KMS-11 (cell line): ENCODE data around the gene ANKRD6.

Source experiments
- H2AFZ ChIP-seq: fragments of 200-600 bp; sonication (generic); 2 replicates; pipeline ENCODE4 v1.6.1; 2016; ENCODE audit warnings: antibody characterized with exemption, mixed run types, low read depth
- H3K27ac ChIP-seq: fragments of 200-600 bp; sonication (generic); 2 replicates; pipeline ENCODE4 v1.6.1; 2016; ENCODE audit warnings: mild to moderate bottlenecking, mixed run types
- H3K27me3 ChIP-seq: fragments of 200-600 bp; sonication (generic); 2 replicates; pipeline ENCODE4 v1.6.1; 2017; ENCODE audit warnings: mild to moderate bottlenecking, low read depth, mixed run types, moderate library complexity; ENCODE audit not compliant: insufficient read depth
- H3K36me3 ChIP-seq: fragments of 200-600 bp; sonication (generic); 2 replicates; pipeline ENCODE4 v1.6.1; 2017; ENCODE audit warnings: mild to moderate bottlenecking, mixed run types; ENCODE audit not compliant: insufficient read depth
- H3K4me1 ChIP-seq: fragments of 200-600 bp; sonication (generic); 2 replicates; pipeline ENCODE4 v1.6.1; 2016; ENCODE audit warnings: mild to moderate bottlenecking, low read depth, mixed run types; ENCODE audit not compliant: poor library complexity, severe bottlenecking
- H3K4me2 ChIP-seq: fragments of 200-600 bp; sonication (generic); 2 replicates; pipeline ENCODE4 v1.7.0; 2016; ENCODE audit warnings: mild to moderate bottlenecking, mixed run types
- H3K4me3 ChIP-seq: fragments of 200-600 bp; sonication (generic); IDR thresholded peaks from 2 replicates; pipeline ENCODE4 v1.6.1; 2017; ENCODE audit warnings: low read depth, low read length, mixed read lengths; ENCODE audit not compliant: insufficient read depth
- H3K79me2 ChIP-seq: fragments of 200-600 bp; sonication (generic); 2 replicates; pipeline ENCODE4 v1.6.1; 2016; ENCODE audit warnings: low read depth, mixed run types; ENCODE audit not compliant: insufficient read depth
- H3K9ac ChIP-seq: fragments of 200-600 bp; sonication (generic); 2 replicates; pipeline ENCODE4 v1.6.1; 2016; ENCODE audit warnings: mild to moderate bottlenecking, mixed run types
- H4K20me1 ChIP-seq: fragments of 200-600 bp; sonication (generic); 2 replicates; pipeline ENCODE4 v1.6.1; 2016; ENCODE audit warnings: mild to moderate bottlenecking, mixed run types; ENCODE audit not compliant: insufficient read depth
- CTCF ChIP-seq: fragments of 200-600 bp; sonication (generic); conservative IDR thresholded peaks from 2 replicates; pipeline ENCODE4 v1.6.1; 2017; ENCODE audit warnings: low read depth, mild to moderate bottlenecking, antibody characterized with exemption, low read length, moderate library complexity, mixed read lengths

Gene ANKRD6

GRCh38 chr6:89526563-89526869 lies 93.6 kb downstream of the ANKRD6 start:
- H3K27ac ChIP-seq = no peak overlapping the region
- H3K27me3 ChIP-seq = no peaks in the 10 kb centered on the region

GRCh38 chr6:89527634-89528033 lies 94.7 kb downstream of the ANKRD6 start:
- Histone ChIP-seq H3K27ac (no peak overlapping the region), H3K9ac (no peak overlapping the region), H3K79me2 (no peaks in the 10 kb centered on the region), H2AFZ (no peak overlapping the region), H3K36me3 (no peaks in the 10 kb centered on the region), H3K4me1 (no peaks in the 10 kb centered on the region), H4K20me1 (no peaks in the 10 kb centered on the region), H3K4me3 (no peak overlapping the region), H3K4me2 (no peak overlapping the region), H3K27me3 (no peaks in the 10 kb centered on the region)
- TF ChIP-seq CTCF = no peak

More at GRCh38 chr6:89526563-89526869, 93.6 kb downstream of the ANKRD6 start:
- Histone ChIP-seq H3K4me3 (no peak overlapping the region), H3K4me1 (no peaks in the 10 kb centered on the region), H3K36me3 (no peaks in the 10 kb centered on the region), H3K79me2 (no peaks in the 10 kb centered on the region), H2AFZ (no peak overlapping the region), H4K20me1 (no peaks in the 10 kb centered on the region), H3K9ac (no peak overlapping the region), H3K4me2 (no peak overlapping the region)
- TF ChIP-seq CTCF = no peak

GRCh38 chr6:89528866-89529265 lies 95.9 kb downstream of the ANKRD6 start:
- no peaks in the 10 kb centered on the region for H3K27me3 ChIP-seq
- no peaks in the 10 kb centered on the region for H3K4me1 ChIP-seq
- H3K79me2 ChIP-seq = no peaks in the 10 kb centered on the region
- H3K4me3 ChIP-seq = no peak overlapping the region
- H2AFZ ChIP-seq = no peak overlapping the region
- TF ChIP-seq CTCF = no peak
- no peaks in the 10 kb centered on the region for H4K20me1 ChIP-seq
- no peaks in the 10 kb centered on the region for H3K36me3 ChIP-seq
- no peak overlapping the region for H3K27ac ChIP-seq
- no peak overlapping the region for H3K4me2 ChIP-seq
- H3K9ac ChIP-seq = no peak overlapping the region

- H3K4me1 ChIP-seq = peaks cover 8% of the 10 kb centered on the region
- no peak overlapping the region for H3K9ac ChIP-seq
- no peaks in the 10 kb centered on the region for H3K27me3 ChIP-seq
- TF ChIP-seq CTCF = no peak
- no peaks in the 10 kb centered on the region for H3K36me3 ChIP-seq
- H3K4me3 ChIP-seq = no peak overlapping the region
- no peak overlapping the region for H3K27ac ChIP-seq
- no peak overlapping the region for H3K4me2 ChIP-seq
- no peak overlapping the region for H2AFZ ChIP-seq
- H3K79me2 ChIP-seq = no peaks in the 10 kb centered on the region
- no peaks in the 10 kb centered on the region for H4K20me1 ChIP-seq
Measured at GRCh38 chr6:89530982-89531381, 98.0 kb downstream of the ANKRD6 start.

- Histone ChIP-seq H3K4me2 (no peak overlapping the region), H3K4me3 (no peak overlapping the region), H3K9ac (no peak overlapping the region), H3K79me2 (no peaks in the 10 kb centered on the region), H2AFZ (no peak overlapping the region), H3K4me1 (peaks cover 8% of the 10 kb centered on the region), H3K27ac (no peak overlapping the region), H3K36me3 (no peaks in the 10 kb centered on the region), H4K20me1 (no peaks in the 10 kb centered on the region), H3K27me3 (no peaks in the 10 kb centered on the region)
- no peak for TF ChIP-seq CTCF
Measured at GRCh38 chr6:89536231-89536630, 103.3 kb downstream of the ANKRD6 start.
